SK-N-MC (cell line): Measurements from ENCODE around the gene HMCES.

ENCODE experiments used
- DNase-seq: peaks from one replicate; pipeline ENCODE4 v3.0.0-alpha.2; 2011; ENCODE audit warnings: low read depth, low spot score
- H3K27ac ChIP-seq: fragments of 200-600 bp; sonication (generic); 2 replicates; pipeline ENCODE4 v1.5.1; 2016; ENCODE audit warnings: mixed run types
- H3K36me3 ChIP-seq: fragments of 200-600 bp; sonication (generic); 2 replicates; pipeline ENCODE4 v1.6.1; 2017; ENCODE audit warnings: antibody characterized with exemption, low read length, mixed read lengths; ENCODE audit not compliant: insufficient read depth
- H3K4me3 ChIP-seq: fragments of 200-600 bp; sonication (generic); 2 replicates; pipeline ENCODE4 v1.5.1; 2016
- H3K9ac ChIP-seq: fragments of 200-600 bp; sonication (generic); 2 replicates; pipeline ENCODE4 v1.8.0; 2017; ENCODE audit warnings: mixed run types, mixed read lengths; ENCODE audit not compliant: insufficient read length
- H3K9me3 ChIP-seq: fragments of 200-600 bp; sonication (generic); 2 replicates; pipeline ENCODE4 v1.6.1; 2017; ENCODE audit warnings: low read depth, mild to moderate bottlenecking, antibody characterized with exemption, low read length, moderate library complexity, mixed read lengths
- EZH2 ChIP-seq: fragments of 200-600 bp; sonication (generic); IDR thresholded peaks from one replicate; pipeline ENCODE4 v1.6.1; 2017; ENCODE audit warnings: antibody characterized with exemption
- FOXP2 ChIP-seq: optimal IDR thresholded peaks from 2 replicates; pipeline ENCODE3; 2011; ENCODE audit warnings: mild to moderate bottlenecking, moderate library complexity; ENCODE audit not compliant: insufficient read depth; ENCODE audit errors: extremely low read length, control extremely low read depth
- POLR2AphosphoS5 ChIP-seq: IDR thresholded peaks from 2 replicates; pipeline ENCODE4 v1.6.1; 2012; ENCODE audit warnings: mild to moderate bottlenecking, low read depth, low read length, borderline replicate concordance

HMCES gene

GRCh38 chr3:129320825-129321487 lies 42.3 kb downstream of the HMCES start:
- DNase-seq, result no peak
- no peak overlapping the region for H3K4me3 ChIP-seq
- TF ChIP-seq POLR2AphosphoS5 (no peak), EZH2 (no peak), FOXP2 (no peak)
- H3K36me3 ChIP-seq, result no peaks in the 10 kb centered on the region
- H3K9ac ChIP-seq, result no peak overlapping the region
- no peaks in the 10 kb centered on the region for H3K9me3 ChIP-seq
- H3K27ac ChIP-seq, result no peak overlapping the region

- Histone ChIP-seq H3K27ac (no peak overlapping the region), H3K36me3 (no peaks in the 10 kb centered on the region), H3K4me3 (no peak overlapping the region), H3K9me3 (no peaks in the 10 kb centered on the region), H3K9ac (no peak overlapping the region)
- DNase-seq, result no peak
- TF ChIP-seq POLR2AphosphoS5 (no peak), FOXP2 (no peak), EZH2 (no peak)
Measured at GRCh38 chr3:129321887-129322286, 43.2 kb downstream of the HMCES start.

GRCh38 chr3:129323651-129324294 lies 45.1 kb downstream of the HMCES start:
- Histone ChIP-seq H3K9me3 (no peaks in the 10 kb centered on the region), H3K27ac (no peak overlapping the region), H3K36me3 (no peaks in the 10 kb centered on the region), H3K9ac (no peak overlapping the region), H3K4me3 (no peak overlapping the region)
- no peak for DNase-seq
- TF ChIP-seq POLR2AphosphoS5, result no peak
- no peak for TF ChIP-seq FOXP2
- no peak for TF ChIP-seq EZH2

GRCh38 chr3:129324855-129325254 lies 46.2 kb downstream of the HMCES start:
- DNase-seq, result no peak
- H3K36me3 ChIP-seq, result no peaks in the 10 kb centered on the region
- H3K4me3 ChIP-seq, result no peak overlapping the region
- no peak for TF ChIP-seq EZH2
- no peak for TF ChIP-seq FOXP2
- no peak for TF ChIP-seq POLR2AphosphoS5
- H3K9ac ChIP-seq, result no peak overlapping the region
- no peaks in the 10 kb centered on the region for H3K9me3 ChIP-seq
- H3K27ac ChIP-seq, result no peak overlapping the region

DNA sequence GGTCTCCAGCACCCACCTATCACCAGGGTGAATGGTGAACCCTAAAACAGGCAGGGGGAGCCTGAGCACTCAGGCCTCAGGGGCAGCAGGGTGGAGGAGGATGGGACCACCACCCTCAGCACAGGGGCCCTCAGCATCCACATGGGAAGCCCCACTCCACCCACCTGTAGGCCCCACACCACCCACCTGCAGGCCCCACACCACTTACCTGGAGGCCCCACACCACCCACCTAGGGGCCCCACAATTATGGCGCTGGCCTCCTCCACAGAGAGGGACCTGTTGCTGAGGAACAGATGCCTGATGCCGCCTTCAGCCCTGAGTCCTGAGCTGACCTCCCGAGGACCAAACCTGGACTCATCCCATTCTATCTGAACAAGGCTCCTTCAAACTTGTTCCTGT lies 46.7 kb downstream of the HMCES start:
- Histone ChIP-seq H3K36me3 (no peaks in the 10 kb centered on the region), H3K4me3 (no peak overlapping the region), H3K9me3 (no peaks in the 10 kb centered on the region), H3K9ac (no peak overlapping the region), H3K27ac (no peak overlapping the region)
- TF ChIP-seq EZH2 (no peak), FOXP2 (no peak), POLR2AphosphoS5 (no peak)
- no peak for DNase-seq

GRCh38 chr3:129326138-129326537 lies 47.5 kb downstream of the HMCES start:
- TF ChIP-seq POLR2AphosphoS5 (no peak), FOXP2 (no peak), EZH2 (no peak)
- no peak overlapping the region for H3K27ac ChIP-seq

GRCh38 chr3:129326595-129326994 lies 47.9 kb downstream of the HMCES start:
- no peaks in the 10 kb centered on the region for H3K9me3 ChIP-seq
- H3K27ac ChIP-seq, result no peak overlapping the region
- no peak overlapping the region for H3K9ac ChIP-seq
- TF ChIP-seq EZH2 (no peak), FOXP2 (no peak), POLR2AphosphoS5 (no peak)
- H3K4me3 ChIP-seq, result no peak overlapping the region
- no peaks in the 10 kb centered on the region for H3K36me3 ChIP-seq
- DNase-seq, result no peak

More at GRCh38 chr3:129326138-129326537, 47.5 kb downstream of the HMCES start:
- no peaks in the 10 kb centered on the region for H3K36me3 ChIP-seq
- no peak for DNase-seq
- no peaks in the 10 kb centered on the region for H3K9me3 ChIP-seq
- no peak overlapping the region for H3K4me3 ChIP-seq
- no peak overlapping the region for H3K9ac ChIP-seq

DNA sequence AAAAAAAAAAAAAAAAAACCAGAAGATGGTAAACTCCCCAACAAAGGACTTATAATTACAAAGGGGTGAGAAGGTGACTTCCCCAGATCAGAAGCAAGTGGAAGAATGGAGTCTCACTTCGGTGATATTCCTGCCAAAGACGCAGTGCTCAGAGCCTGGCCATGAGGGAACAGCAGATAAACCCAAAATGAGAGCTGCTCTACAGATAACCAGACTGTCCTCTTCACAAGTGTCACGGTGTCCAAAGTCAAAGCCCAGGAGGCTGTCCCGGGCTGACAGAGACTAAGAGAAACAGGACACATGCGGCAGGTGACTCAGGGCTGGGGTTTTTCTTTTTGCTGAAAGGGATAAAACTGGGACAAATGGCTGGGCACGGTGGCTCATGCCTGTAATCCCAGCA lies 48.8 kb downstream of the HMCES start:
- TF ChIP-seq EZH2 (no peak), POLR2AphosphoS5 (no peak), FOXP2 (no peak)
- H3K27ac ChIP-seq, result no peak overlapping the region
- no peak for DNase-seq
- H3K9me3 ChIP-seq, result no peaks in the 10 kb centered on the region
- H3K9ac ChIP-seq, result no peak overlapping the region
- no peaks in the 10 kb centered on the region for H3K36me3 ChIP-seq
- no peak overlapping the region for H3K4me3 ChIP-seq
